Activated CD4-positive, alpha-beta T cell treated with anti-CD3 and anti-CD28 coated beads, Interleukin-2, amount 10 ng/mL, durations not matched to agents 7 days and 5 days (primary cell): ENCODE results near the gene GSX2. TPM values are rescaled to one million over a fixed set of nuclear protein-coding genes. Genes with fewer than 3 reads are reported as not detected.
"Not testable (repeated sequence)": the region's sequence is repeated elsewhere in the genome, so short reads cannot be mapped to it uniquely, and the experiment has no call there.

Experiments
- CTCF ChIA-PET: fragments of 350-600 bp; sonication (Branson Sonifier 250); formaldehyde crosslinking; loops from one replicate; lab custom pipeline; 2021; ENCODE audit warnings: antibody characterized with exemption; lab: Charles Lee
- POLR2A ChIA-PET: fragments of 350-600 bp; sonication (Branson Sonifier 250); formaldehyde crosslinking; loops from one replicate; lab custom pipeline; 2021; ENCODE audit warnings: antibody characterized with exemption; lab: Charles Lee
- DNase-seq: peaks from one replicate; pipeline ENCODE4 v3.0.0-alpha.2; 2020
- H3K27ac Mint-ChIP-seq: one replicate; pipeline ENCODE4 v1.8.0; 2021; ENCODE audit warnings: mild to moderate bottlenecking, moderate library complexity, mixed read lengths
- H3K27me3 Mint-ChIP-seq: one replicate; pipeline ENCODE4 v1.8.0; 2021; ENCODE audit warnings: mixed read lengths
- H3K36me3 Mint-ChIP-seq: one replicate; pipeline ENCODE4 v1.8.0; 2021; ENCODE audit warnings: low read depth, mixed read lengths
- H3K4me1 Mint-ChIP-seq: one replicate; pipeline ENCODE4 v1.8.0; 2021; ENCODE audit warnings: mixed read lengths
- H3K4me3 Mint-ChIP-seq: one replicate; pipeline ENCODE4 v1.8.0; 2021; ENCODE audit warnings: mild to moderate bottlenecking, moderate library complexity, mixed read lengths
- H3K9me3 Mint-ChIP-seq: one replicate; pipeline ENCODE4 v1.8.0; 2021; ENCODE audit warnings: mixed read lengths
- total RNA-seq, 2 experiments: library from RNA; stranded (reverse); gene quantifications; one replicate each; pipeline ENCODE4 v1.2.3, GENCODE V29; 2021

GSX2 gene
- total RNA-seq: not detected

DNA sequence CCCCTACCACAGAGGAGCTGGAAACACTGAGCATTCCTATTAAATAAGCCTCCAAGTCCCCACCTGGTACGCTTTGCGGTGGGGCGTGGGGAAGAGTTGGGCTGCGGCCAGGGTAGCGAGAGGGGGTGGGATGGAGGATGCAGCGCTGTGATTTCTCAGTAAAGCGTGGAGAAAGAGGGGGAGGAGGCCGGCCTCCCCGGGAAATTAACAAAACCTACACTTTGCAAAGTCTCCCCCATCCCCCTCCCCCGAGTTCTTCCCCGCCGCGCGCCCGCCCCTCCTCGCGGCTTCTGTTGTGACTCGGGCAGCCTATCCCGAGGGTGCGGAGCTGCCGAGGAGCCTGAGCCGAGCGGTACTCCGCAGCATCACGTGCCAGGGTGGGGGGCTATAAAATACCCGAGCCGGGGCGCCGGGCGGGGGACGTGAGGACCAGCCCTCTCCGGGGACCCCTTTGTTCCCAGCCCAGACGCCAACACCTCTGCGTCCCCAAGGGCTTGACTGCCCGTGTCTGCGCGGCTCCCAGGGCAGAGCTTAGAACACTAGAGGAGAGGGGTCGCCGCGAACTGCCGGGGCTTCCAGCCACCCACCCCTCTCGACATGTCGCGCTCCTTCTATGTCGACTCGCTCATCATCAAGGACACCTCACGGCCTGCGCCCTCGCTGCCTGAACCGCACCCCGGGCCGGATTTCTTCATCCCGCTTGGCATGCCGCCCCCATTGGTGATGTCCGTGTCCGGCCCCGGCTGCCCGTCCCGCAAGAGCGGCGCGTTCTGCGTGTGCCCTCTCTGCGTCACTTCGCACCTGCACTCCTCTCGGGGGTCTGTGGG lies at the start of gene GSX2:
Gene GSX2, plus strand, starts transcription at position 416 of the 827 bp plus-strand sequence. Its CDS starts 182 bp downstream, at position 598.
- H3K4me3 Mint-ChIP-seq: peak within 1 kb of the TSS; percentile 52
- CTCF ChIA-PET: interaction anchor here (0.7 kb wide), 1 partner anchor 134 kb away, joined by 3 read pairs; no protein-coding TSS in a partner anchor
- H3K9me3 Mint-ChIP-seq: no peaks in the 10 kb centered on the region
- POLR2A ChIA-PET: no interaction called here
- H3K36me3 Mint-ChIP-seq: peaks cover 2% of the 10 kb centered on the region
- DNase-seq: no peak
- H3K27ac Mint-ChIP-seq: no peak within 1 kb of the TSS
- H3K4me1 Mint-ChIP-seq: peaks cover 34% of the 10 kb centered on the region
- H3K27me3 Mint-ChIP-seq: peaks cover 89% of the 10 kb centered on the region

GRCh38 chr4:54050214-54050904 lies 49.6 kb upstream of the GSX2 start:
- POLR2A ChIA-PET: no interaction called here

DNA sequence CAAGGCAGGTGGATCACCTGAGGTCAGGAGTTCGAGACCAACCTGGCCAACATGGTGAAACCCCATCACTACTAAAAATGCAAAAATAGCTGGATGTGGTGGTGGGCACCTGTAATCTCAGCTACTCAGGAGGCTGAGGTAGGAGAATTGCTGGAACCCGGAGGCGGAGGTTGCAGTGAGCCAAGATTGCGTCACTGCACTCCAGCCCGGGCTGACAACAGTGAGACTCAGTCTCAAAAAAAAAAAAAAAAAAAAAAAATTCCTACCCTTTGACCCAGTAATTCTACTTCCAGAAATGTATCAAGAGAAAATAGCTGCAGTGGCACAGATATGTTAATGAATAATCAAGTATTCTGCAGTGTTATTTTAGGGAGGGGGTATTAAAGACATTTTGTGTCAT lies 46.6 kb upstream of the GSX2 start:
- H3K9me3 Mint-ChIP-seq, H3K27ac Mint-ChIP-seq, H3K27me3 Mint-ChIP-seq, CTCF ChIA-PET, H3K4me3 Mint-ChIP-seq, DNase-seq: not testable (repeated sequence)
- POLR2A ChIA-PET: interaction anchor here (0.6 kb wide), 1 partner anchor 25 kb away, joined by 3 read pairs; no protein-coding TSS in a partner anchor
- Mint-ChIP-seq H3K4me1 (peaks cover 32% of the 10 kb centered on the region), H3K36me3 (peaks cover 18% of the 10 kb centered on the region)

More at GRCh38 chr4:54050214-54050904, 49.6 kb upstream of the GSX2 start:
- Mint-ChIP-seq H3K9me3 (no peaks in the 10 kb centered on the region), H3K27ac (no peak overlapping the region), H3K4me1 (peaks cover 8% of the 10 kb centered on the region), H3K4me3 (no peak overlapping the region), H3K36me3 (peaks cover 31% of the 10 kb centered on the region), H3K27me3 (no peaks in the 10 kb centered on the region)
- DNase-seq: no peak
- CTCF ChIA-PET: no interaction called here

GRCh38 chr4:54054501-54054900 lies 45.5 kb upstream of the GSX2 start:
- no peak overlapping the region for H3K27ac Mint-ChIP-seq
- no peak overlapping the region for H3K4me3 Mint-ChIP-seq
- H3K9me3 Mint-ChIP-seq: no peaks in the 10 kb centered on the region
- peaks cover 37% of the 10 kb centered on the region for H3K4me1 Mint-ChIP-seq
- no peaks in the 10 kb centered on the region for H3K27me3 Mint-ChIP-seq
- ChIA-PET POLR2A (no interaction called here), CTCF (no interaction called here)
- peaks cover 17% of the 10 kb centered on the region for H3K36me3 Mint-ChIP-seq
- DNase-seq: no peak

GRCh38 chr4:54055494-54055893 lies 44.5 kb upstream of the GSX2 start:
- no peaks in the 10 kb centered on the region for H3K27me3 Mint-ChIP-seq
- ChIA-PET POLR2A (no interaction called here), CTCF (no interaction called here)
- H3K9me3 Mint-ChIP-seq: no peaks in the 10 kb centered on the region
- H3K36me3 Mint-ChIP-seq: peaks cover 24% of the 10 kb centered on the region
- no peak for DNase-seq
- no peak overlapping the region for H3K27ac Mint-ChIP-seq
- no peak overlapping the region for H3K4me3 Mint-ChIP-seq
- peaks cover 44% of the 10 kb centered on the region for H3K4me1 Mint-ChIP-seq

- no peaks in the 10 kb centered on the region for H3K9me3 Mint-ChIP-seq
- ChIA-PET CTCF (interaction anchor here (1.2 kb wide), 1 partner anchor 12 kb away, joined by 3 read pairs; no protein-coding TSS in a partner anchor), POLR2A (no interaction called here)
- peak overlapping the region; percentile 38 for H3K27ac Mint-ChIP-seq
- H3K4me3 Mint-ChIP-seq: peak overlapping the region; percentile 10
- no peaks in the 10 kb centered on the region for H3K27me3 Mint-ChIP-seq
- peaks cover 51% of the 10 kb centered on the region for H3K4me1 Mint-ChIP-seq
- DNase-seq: no peak
- H3K36me3 Mint-ChIP-seq: peaks cover 24% of the 10 kb centered on the region
Measured at GRCh38 chr4:54056360-54056759, 43.6 kb upstream of the GSX2 start.

- H3K4me3 Mint-ChIP-seq: peak overlapping the region; percentile 36
- DNase-seq: no peak
- ChIA-PET CTCF (no interaction called here), POLR2A (no interaction called here)
- peaks cover 67% of the 10 kb centered on the region for H3K4me1 Mint-ChIP-seq
- no peaks in the 10 kb centered on the region for H3K27me3 Mint-ChIP-seq
- H3K27ac Mint-ChIP-seq: peak overlapping the region; percentile 21
- H3K36me3 Mint-ChIP-seq: peaks cover 32% of the 10 kb centered on the region
- no peaks in the 10 kb centered on the region for H3K9me3 Mint-ChIP-seq
Measured at GRCh38 chr4:54058171-54058570, 41.8 kb upstream of the GSX2 start.

DNA sequence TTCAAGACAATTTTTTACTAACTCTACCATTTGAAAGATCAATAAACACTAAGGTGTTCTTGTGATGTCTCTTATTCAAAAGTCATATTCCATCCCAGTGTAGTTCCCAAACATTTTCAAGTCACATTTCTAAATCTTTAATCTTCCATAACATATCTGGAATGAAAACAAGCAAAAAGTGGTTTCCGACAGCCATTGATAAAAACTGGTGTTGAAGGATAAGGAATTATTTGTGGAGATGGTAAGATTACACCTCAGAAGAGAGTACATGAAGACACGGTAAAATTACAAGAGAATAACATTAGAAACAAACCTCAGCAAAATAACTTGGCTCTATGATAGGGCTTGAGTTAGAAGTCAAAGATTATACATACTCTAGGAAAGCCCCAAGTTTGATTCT lies 39.8 kb upstream of the GSX2 start:
- Mint-ChIP-seq H3K4me3 (no peak overlapping the region), H3K9me3 (no peaks in the 10 kb centered on the region), H3K27ac (no peak overlapping the region), H3K27me3 (no peaks in the 10 kb centered on the region), H3K36me3 (peaks cover 30% of the 10 kb centered on the region), H3K4me1 (peaks cover 65% of the 10 kb centered on the region)
- DNase-seq: no peak
- ChIA-PET POLR2A (no interaction called here), CTCF (interaction anchor here (0.6 to 1.2 kb wide), 2 partner anchors 32 to 552 kb away, joined by 3 to 4 read pairs; no protein-coding TSS in a partner anchor)

GRCh38 chr4:54061067-54061466 lies 38.9 kb upstream of the GSX2 start:
- Mint-ChIP-seq H3K27me3 (no peaks in the 10 kb centered on the region), H3K27ac (no peak overlapping the region), H3K36me3 (peaks cover 24% of the 10 kb centered on the region), H3K4me3 (no peak overlapping the region), H3K4me1 (peaks cover 68% of the 10 kb centered on the region), H3K9me3 (no peaks in the 10 kb centered on the region)
- CTCF ChIA-PET: no interaction called here
- POLR2A ChIA-PET: no interaction called here
- no peak for DNase-seq

DNA sequence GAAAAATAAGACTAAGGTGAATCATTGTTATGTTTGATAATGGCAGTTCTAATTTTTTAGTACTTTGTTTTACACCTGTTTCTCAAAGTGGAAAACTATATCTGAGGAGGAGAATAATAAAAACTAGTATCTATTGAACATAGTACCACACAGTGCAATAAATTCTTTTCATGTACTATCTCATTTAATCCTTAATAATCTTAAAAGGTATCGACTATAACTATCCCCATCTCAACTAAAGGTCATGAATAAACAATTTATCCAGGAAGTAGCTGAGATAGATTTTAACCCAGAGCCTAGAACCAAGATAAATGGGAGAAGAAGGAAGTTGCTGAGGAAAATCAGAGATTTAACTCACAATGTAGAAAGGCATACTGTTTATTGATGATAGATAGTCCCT lies 38.1 kb upstream of the GSX2 start:
- no peaks in the 10 kb centered on the region for H3K9me3 Mint-ChIP-seq
- ChIA-PET POLR2A (no interaction called here), CTCF (no interaction called here)
- peaks cover 24% of the 10 kb centered on the region for H3K36me3 Mint-ChIP-seq
- H3K27ac Mint-ChIP-seq: no peak overlapping the region
- peak overlapping the region; percentile 49 for H3K4me3 Mint-ChIP-seq
- no peak for DNase-seq
- H3K27me3 Mint-ChIP-seq: no peaks in the 10 kb centered on the region
- H3K4me1 Mint-ChIP-seq: peaks cover 61% of the 10 kb centered on the region

DNA sequence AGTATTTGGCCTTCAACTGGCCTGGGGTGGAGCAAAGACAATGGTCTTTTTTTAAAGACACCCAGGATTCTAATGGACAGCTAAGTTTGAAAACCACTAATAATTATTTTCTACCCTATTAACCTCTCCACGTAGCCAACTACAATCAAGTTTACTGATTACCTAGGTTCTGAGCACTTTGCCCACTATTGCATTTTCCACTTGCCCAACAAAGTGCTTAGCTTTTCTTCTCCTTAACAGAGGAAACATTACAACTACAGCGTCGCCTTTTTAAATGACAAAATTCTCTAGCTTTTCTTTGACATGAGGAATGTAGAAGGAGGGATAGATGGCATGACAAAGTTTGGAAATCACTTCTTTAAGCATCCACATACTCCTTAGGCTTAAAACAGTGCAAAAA lies 37.6 kb upstream of the GSX2 start:
- CTCF ChIA-PET: no interaction called here
- no peaks in the 10 kb centered on the region for H3K9me3 Mint-ChIP-seq
- H3K27me3 Mint-ChIP-seq: no peaks in the 10 kb centered on the region

GRCh38 chr4:54063229-54063628 lies 36.7 kb upstream of the GSX2 start:
- no peak for DNase-seq
- ChIA-PET POLR2A (no interaction called here), CTCF (no interaction called here)
- H3K36me3 Mint-ChIP-seq: peaks cover 24% of the 10 kb centered on the region
- no peaks in the 10 kb centered on the region for H3K27me3 Mint-ChIP-seq
- peaks cover 47% of the 10 kb centered on the region for H3K4me1 Mint-ChIP-seq
- no peaks in the 10 kb centered on the region for H3K9me3 Mint-ChIP-seq
- peak overlapping the region; percentile 96 for H3K4me3 Mint-ChIP-seq
- peak overlapping the region; percentile 98 for H3K27ac Mint-ChIP-seq

More for the DNA sequence above, 37.6 kb upstream of the GSX2 start:
- POLR2A ChIA-PET: no interaction called here
- H3K4me3 Mint-ChIP-seq: peak overlapping the region; percentile 96
- DNase-seq: no peak
- peaks cover 24% of the 10 kb centered on the region for H3K36me3 Mint-ChIP-seq
- no peak overlapping the region for H3K27ac Mint-ChIP-seq
- H3K4me1 Mint-ChIP-seq: peaks cover 56% of the 10 kb centered on the region

DNA sequence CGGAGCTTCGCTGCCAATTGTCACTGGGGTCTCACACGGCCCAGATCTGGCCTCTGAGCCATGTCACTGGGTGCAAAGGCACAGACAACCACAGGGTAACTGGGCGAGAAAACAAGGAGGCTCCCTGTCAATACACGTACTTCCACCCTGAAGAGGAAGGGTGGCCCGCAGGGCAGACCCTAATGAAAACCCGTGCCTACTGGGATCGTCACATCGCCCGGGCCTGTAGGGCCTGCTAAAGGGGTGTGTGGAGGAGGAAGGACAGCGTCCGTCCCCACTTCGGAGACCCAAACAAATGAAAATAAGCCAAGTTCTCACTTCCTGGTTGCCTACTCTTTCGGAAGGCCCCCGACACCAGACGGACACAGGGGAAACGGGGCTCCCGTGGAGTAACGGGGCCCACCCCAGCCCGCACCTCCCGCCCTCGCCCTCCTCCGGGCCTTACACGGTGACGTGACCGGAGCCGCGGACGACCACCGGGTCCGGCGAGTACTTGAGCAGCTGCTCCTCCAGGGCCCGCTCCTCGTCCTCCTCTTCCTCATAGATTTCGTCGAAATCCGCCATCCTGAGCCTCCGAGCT lies 36.1 kb upstream of the GSX2 start:
- ChIA-PET CTCF (no interaction called here), POLR2A (no interaction called here)
- peaks cover 44% of the 10 kb centered on the region for H3K4me1 Mint-ChIP-seq
- peak overlapping the region; percentile 98 for H3K27ac Mint-ChIP-seq
- peak overlapping the region; percentile 96 for H3K4me3 Mint-ChIP-seq
- H3K9me3 Mint-ChIP-seq: no peaks in the 10 kb centered on the region
- peaks cover 24% of the 10 kb centered on the region for H3K36me3 Mint-ChIP-seq
- no peaks in the 10 kb centered on the region for H3K27me3 Mint-ChIP-seq
- DNase-seq: peak; percentile 31
